CD4-positive, CD25-positive, alpha-beta regulatory T cell (primary cell): ENCODE results near the gene CXCL10. TPM values are rescaled to one million over a fixed set of nuclear protein-coding genes. Genes with fewer than 3 reads are reported as not detected.
A peak's percentile ranks its signal among the peaks of the same experiment; 100 is the strongest.

Experiments used
- ATAC-seq, 2 donors: fragments of 150-1000 bp; cut with Tn5 transposase; one replicate each; pipeline ENCODE4 v1.10.0; 2021; ENCODE audit warnings: low read depth in 2 of 2, moderate number of reproducible peaks in 2 of 2, moderate library complexity in 1 of 2
- DNase-seq, 3 donors: peaks; one replicate each; pipeline versions ENCODE4 v3.0.0 to v3.0.0-alpha.2; 2012 to 2022; ENCODE audit warnings: mixed read lengths in 1 of 3
- H3K27ac ChIP-seq: one replicate; pipeline ENCODE4 v1.7.0; 2013; ENCODE audit warnings: mild to moderate bottlenecking, low read length; ENCODE audit not compliant: insufficient read depth, poor library complexity, severe bottlenecking
- H3K27me3 ChIP-seq: one replicate; pipeline ENCODE4 v1.7.0; 2013; ENCODE audit warnings: low read length; ENCODE audit not compliant: control insufficient read depth, insufficient read depth
- H3K36me3 ChIP-seq: one replicate; pipeline ENCODE4 v1.7.0; 2013; ENCODE audit warnings: mild to moderate bottlenecking, low read length, moderate library complexity; ENCODE audit not compliant: control insufficient read depth, insufficient read depth
- H3K4me1 ChIP-seq: 2 replicates; pipeline ENCODE4 v1.7.0; 2013; ENCODE audit warnings: mild to moderate bottlenecking, low read length; ENCODE audit not compliant: insufficient read depth, control insufficient read depth, poor library complexity, severe bottlenecking
- H3K4me3 ChIP-seq: one replicate; pipeline ENCODE4 v1.7.0; 2013; ENCODE audit warnings: low read depth, mild to moderate bottlenecking, low read length, moderate library complexity
- H3K9me3 ChIP-seq, 2 experiments: 1 replicate in 1 of 2; 2 replicates in 1 of 2; pipeline ENCODE4 v1.7.0; 2013; ENCODE audit warnings: low read length in 2 of 2, mild to moderate bottlenecking in 1 of 2, moderate library complexity in 1 of 2; ENCODE audit not compliant: control insufficient read depth in 2 of 2
- H3K27ac Mint-ChIP-seq, 3 donors: one replicate each; pipeline ENCODE4 v1.8.0; 2020 to 2022; ENCODE audit warnings: mild to moderate bottlenecking in 3 of 3, mixed read lengths in 3 of 3, moderate library complexity in 2 of 3
- H3K27me3 Mint-ChIP-seq: one replicate; pipeline ENCODE4 v1.8.0; 2022; ENCODE audit warnings: mild to moderate bottlenecking, mixed read lengths
- H3K36me3 Mint-ChIP-seq: one replicate; pipeline ENCODE4 v1.8.0; 2020; ENCODE audit warnings: mixed read lengths
- H3K4me1 Mint-ChIP-seq, 4 donors: one replicate each; pipeline ENCODE4 v1.8.0; 2020 to 2022; ENCODE audit warnings: mixed read lengths in 4 of 4, mild to moderate bottlenecking in 1 of 4
- H3K4me3 Mint-ChIP-seq, 4 donors: one replicate each; pipeline ENCODE4 v1.8.0; 2020 to 2022; ENCODE audit warnings: mild to moderate bottlenecking in 4 of 4, mixed read lengths in 4 of 4, moderate library complexity in 3 of 4
- H3K9me3 Mint-ChIP-seq, 7 donors: one replicate each; pipeline ENCODE4 v1.8.0; 2020 to 2022; ENCODE audit warnings: mixed read lengths in 7 of 7, mild to moderate bottlenecking in 3 of 7, moderate library complexity in 2 of 7
- polyA plus RNA-seq, 4 donors: library from polyadenylated mRNA; unstranded; fragments of 300-500 nt; fragmentation: Illumina TruSeq; gene quantifications; one replicate each; pipeline ENCODE4 v1.2.3, GENCODE V29; 2021
- total RNA-seq: library from RNA; stranded (reverse); gene quantifications from one replicate; pipeline ENCODE4 v1.2.3, GENCODE V29; 2022

Gene CXCL10
- total RNA-seq (not detected), polyA plus RNA-seq (not detected)

- peaks cover 11% of the 10 kb centered on the region for H3K27me3 Mint-ChIP-seq
- Histone ChIP-seq H3K4me1 (no peaks in the 10 kb centered on the region), H3K36me3 (no peaks in the 10 kb centered on the region), H3K4me3 (no peak within 1 kb of the TSS), H3K27me3 (peaks cover 2% of the 10 kb centered on the region), H3K27ac (no peak within 1 kb of the TSS), H3K9me3 (no peaks in the 10 kb centered on the region)
- H3K9me3 Mint-ChIP-seq, result peaks cover 0 to 2% (median 0%) of the 10 kb centered on the region in 7 donors
- H3K4me3 Mint-ChIP-seq, result no peak within 1 kb of the TSS
- H3K36me3 Mint-ChIP-seq, result no peaks in the 10 kb centered on the region
- DNase-seq (no peak), ATAC-seq (no peak)
- H3K4me1 Mint-ChIP-seq, result peaks cover 3 to 13% (median 8%) of the 10 kb centered on the region in 4 donors
- H3K27ac Mint-ChIP-seq, result peak within 1 kb of the TSS in 2 of 3 donors; percentile 6 to 42
These were observed at the start of gene CXCL10 for GRCh38 chr4:76023389-76023788. CXCL10 (minus strand) TSS chr4:76023497; CDS start chr4:76023431, 66 bp downstream.

- no peaks in the 10 kb centered on the region for H3K36me3 ChIP-seq
- H3K4me3 ChIP-seq, result no peak overlapping the region
- H3K4me3 Mint-ChIP-seq, result no peak overlapping the region
- no peaks in the 10 kb centered on the region for H3K27me3 Mint-ChIP-seq
- ATAC-seq (no peak), DNase-seq (no peak)
- H3K4me1 ChIP-seq, result no peaks in the 10 kb centered on the region
- H3K4me1 Mint-ChIP-seq, result no peaks in the 10 kb centered on the region
- H3K27ac Mint-ChIP-seq, result no peak overlapping the region
- no peaks in the 10 kb centered on the region for H3K9me3 ChIP-seq
- no peak overlapping the region for H3K27ac ChIP-seq
- H3K27me3 ChIP-seq, result no peaks in the 10 kb centered on the region
- H3K9me3 Mint-ChIP-seq, result no peaks in the 10 kb centered on the region
- H3K36me3 Mint-ChIP-seq, result no peaks in the 10 kb centered on the region
These were observed 49.5 kb upstream of the CXCL10 start for GRCh38 chr4:76072760-76073159.

GRCh38 chr4:76067652-76068286 is 44.5 kb upstream of the CXCL10 start:
- no peak overlapping the region for H3K4me3 ChIP-seq
- Mint-ChIP-seq H3K27me3 (no peaks in the 10 kb centered on the region), H3K27ac (no peak overlapping the region), H3K36me3 (no peaks in the 10 kb centered on the region), H3K4me3 (no peak overlapping the region), H3K9me3 (no peaks in the 10 kb centered on the region), H3K4me1 (no peaks in the 10 kb centered on the region)
- ATAC-seq (peak; percentile 68 to 73), DNase-seq (peak; percentile 50 to 78 (median 64))
- H3K9me3 ChIP-seq, result no peaks in the 10 kb centered on the region
- H3K27ac ChIP-seq, result no peak overlapping the region
- H3K27me3 ChIP-seq, result no peaks in the 10 kb centered on the region
- H3K4me1 ChIP-seq, result no peaks in the 10 kb centered on the region
- no peaks in the 10 kb centered on the region for H3K36me3 ChIP-seq

- ATAC-seq (no peak), DNase-seq (no peak)
- Mint-ChIP-seq H3K4me3 (no peak overlapping the region), H3K9me3 (no peaks in the 10 kb centered on the region), H3K27ac (no peak overlapping the region), H3K27me3 (no peaks in the 10 kb centered on the region), H3K36me3 (no peaks in the 10 kb centered on the region), H3K4me1 (no peaks in the 10 kb centered on the region)
- Histone ChIP-seq H3K36me3 (no peaks in the 10 kb centered on the region), H3K27ac (no peak overlapping the region), H3K9me3 (no peaks in the 10 kb centered on the region), H3K27me3 (no peaks in the 10 kb centered on the region), H3K4me1 (no peaks in the 10 kb centered on the region), H3K4me3 (no peak overlapping the region)
These were observed 43.2 kb upstream of the CXCL10 start for GRCh38 chr4:76066546-76066945.

GRCh38 chr4:76061982-76062381 is 38.7 kb upstream of the CXCL10 start:
- Histone ChIP-seq H3K27me3 (no peaks in the 10 kb centered on the region), H3K9me3 (no peaks in the 10 kb centered on the region), H3K36me3 (no peaks in the 10 kb centered on the region), H3K4me3 (no peak overlapping the region), H3K4me1 (no peaks in the 10 kb centered on the region), H3K27ac (no peak overlapping the region)
- peaks cover 0 to 5% (median 0%) of the 10 kb centered on the region in 4 donors for H3K4me1 Mint-ChIP-seq
- no peaks in the 10 kb centered on the region for H3K9me3 Mint-ChIP-seq
- no peaks in the 10 kb centered on the region for H3K27me3 Mint-ChIP-seq
- no peaks in the 10 kb centered on the region for H3K36me3 Mint-ChIP-seq
- H3K4me3 Mint-ChIP-seq, result no peak overlapping the region
- DNase-seq (no peak), ATAC-seq (peak in 1 of 2 donors; percentile 44)
- H3K27ac Mint-ChIP-seq, result no peak overlapping the region

GRCh38 chr4:76061421-76061820 is 38.1 kb upstream of the CXCL10 start:
- Histone ChIP-seq H3K27me3 (no peaks in the 10 kb centered on the region), H3K27ac (no peak overlapping the region), H3K4me1 (no peaks in the 10 kb centered on the region), H3K9me3 (no peaks in the 10 kb centered on the region), H3K4me3 (no peak overlapping the region), H3K36me3 (no peaks in the 10 kb centered on the region)
- no peaks in the 10 kb centered on the region for H3K9me3 Mint-ChIP-seq
- no peak for DNase-seq
- H3K4me3 Mint-ChIP-seq, result no peak overlapping the region
- H3K36me3 Mint-ChIP-seq, result no peaks in the 10 kb centered on the region
- peaks cover 0 to 5% (median 0%) of the 10 kb centered on the region in 4 donors for H3K4me1 Mint-ChIP-seq
- peaks cover 2% of the 10 kb centered on the region for H3K27me3 Mint-ChIP-seq
- H3K27ac Mint-ChIP-seq, result no peak overlapping the region
- no peak for ATAC-seq

- no peaks in the 10 kb centered on the region for H3K9me3 ChIP-seq
- Mint-ChIP-seq H3K36me3 (no peaks in the 10 kb centered on the region), H3K27me3 (peaks cover 4% of the 10 kb centered on the region), H3K4me1 (peaks cover 0 to 5% (median 0%) of the 10 kb centered on the region in 4 donors), H3K9me3 (no peaks in the 10 kb centered on the region), H3K4me3 (no peak overlapping the region), H3K27ac (no peak overlapping the region)
- no peak overlapping the region for H3K4me3 ChIP-seq
- DNase-seq (no peak), ATAC-seq (no peak)
- H3K27ac ChIP-seq, result no peak overlapping the region
- H3K4me1 ChIP-seq, result no peaks in the 10 kb centered on the region
- H3K27me3 ChIP-seq, result no peaks in the 10 kb centered on the region
- H3K36me3 ChIP-seq, result no peaks in the 10 kb centered on the region
These were observed 37.2 kb upstream of the CXCL10 start for GRCh38 chr4:76060506-76060905.

GRCh38 chr4:76059750-76060149 is 36.5 kb upstream of the CXCL10 start:
- Histone ChIP-seq H3K27ac (no peak overlapping the region), H3K9me3 (no peaks in the 10 kb centered on the region), H3K27me3 (no peaks in the 10 kb centered on the region), H3K4me3 (no peak overlapping the region), H3K36me3 (no peaks in the 10 kb centered on the region), H3K4me1 (no peaks in the 10 kb centered on the region)
- Mint-ChIP-seq H3K4me3 (no peak overlapping the region), H3K27ac (no peak overlapping the region), H3K4me1 (peaks cover 0 to 5% (median 0%) of the 10 kb centered on the region in 4 donors), H3K27me3 (peaks cover 4% of the 10 kb centered on the region), H3K36me3 (no peaks in the 10 kb centered on the region), H3K9me3 (no peaks in the 10 kb centered on the region)
- no peak for ATAC-seq
- no peak for DNase-seq
